Measurements from ENCODE around the gene TMEM119.
"Not testable (repeated sequence)": the region's sequence is repeated elsewhere in the genome, so short reads cannot be mapped to it uniquely, and the experiment has no call there.

Gene TMEM119

GRCh38 chr12:108581311-108582227, 16.3 kb downstream of the TMEM119 start:
- no peak for DNase-seq

GRCh38 chr12:108580531-108580930, 17.4 kb downstream of the TMEM119 start:
- DNase-seq = no peak

GRCh38 chr12:108578813-108579212, 19.1 kb downstream of the TMEM119 start:
- no peak for DNase-seq

GRCh38 chr12:108578264-108578663, 19.6 kb downstream of the TMEM119 start:
- DNase-seq = no peak

- DNase-seq = no peak
Observed at GRCh38 chr12:108577458-108577857, 20.4 kb downstream of the TMEM119 start.

GRCh38 chr12:108576660-108577234, 21.1 kb downstream of the TMEM119 start:
- DNase-seq = no peak

- DNase-seq = no peak
Observed at GRCh38 chr12:108575199-108575912, 22.5 kb downstream of the TMEM119 start.

GRCh38 chr12:108574276-108574675, 23.6 kb downstream of the TMEM119 start:
- DNase-seq = not testable (repeated sequence)

GRCh38 chr12:108573317-108573716, 24.6 kb downstream of the TMEM119 start:
- no peak for DNase-seq

- no peak for DNase-seq
Observed at GRCh38 chr12:108572166-108572790, 25.6 kb downstream of the TMEM119 start.

- no peak for DNase-seq
Observed at GRCh38 chr12:108571609-108572165, 26.2 kb downstream of the TMEM119 start.

- no peak for DNase-seq
Observed at GRCh38 chr12:108570743-108571608, 26.9 kb downstream of the TMEM119 start.

GRCh38 chr12:108568338-108569154, 29.3 kb downstream of the TMEM119 start:
- no peak for DNase-seq

GRCh38 chr12:108567406-108568337, 30.2 kb downstream of the TMEM119 start:
- no peak for DNase-seq

- DNase-seq = no peak
Observed at GRCh38 chr12:108566452-108566851, 31.4 kb downstream of the TMEM119 start.

GRCh38 chr12:108565976-108566375, 31.9 kb downstream of the TMEM119 start:
- DNase-seq = peak; percentile 65

GRCh38 chr12:108565146-108565545, 32.7 kb downstream of the TMEM119 start:
- DNase-seq = no peak

- DNase-seq = no peak
Observed at GRCh38 chr12:108564724-108565123, 33.2 kb downstream of the TMEM119 start.

GRCh38 chr12:108563804-108564151, 34.1 kb downstream of the TMEM119 start:
- no peak for DNase-seq

All from NCI-H2029 treated with DMSO at 0.1 percent for 48 hours (cell line).